Stimulated activated CD4-positive, alpha-beta T cell treated with anti-CD3 and anti-CD28 coated beads, Interleukin-4, amount 100 ng/mL, for 1 hour (primary cell): Measurements from ENCODE around the gene BIRC2.
A peak's percentile ranks its signal among the peaks of the same experiment; 100 is the strongest.

Experiments
- DNase-seq: peaks from one replicate; pipeline ENCODE4 v3.0.0-alpha.2; 2020

Gene BIRC2

GRCh38 chr11:102377891-102378290 lies 30.9 kb downstream of the BIRC2 start:
- no peak for DNase-seq

- DNase-seq = no peak
These were observed 31.8 kb downstream of the BIRC2 start for GRCh38 chr11:102378818-102379217.

- no peak for DNase-seq
These were observed 35.4 kb downstream of the BIRC2 start for GRCh38 chr11:102382384-102382783.

- no peak for DNase-seq
These were observed 36.8 kb downstream of the BIRC2 start for GRCh38 chr11:102383839-102384238.

- DNase-seq = no peak
These were observed 37.5 kb downstream of the BIRC2 start for GRCh38 chr11:102384419-102385079.

GRCh38 chr11:102385085-102386007 lies 38.3 kb downstream of the BIRC2 start:
- no peak for DNase-seq

GRCh38 chr11:102386136-102386734 lies 39.2 kb downstream of the BIRC2 start:
- DNase-seq = no peak

GRCh38 chr11:102387043-102387781 lies 40.2 kb downstream of the BIRC2 start:
- no peak for DNase-seq

GRCh38 chr11:102389253-102389652 lies 42.2 kb downstream of the BIRC2 start:
- DNase-seq = no peak

DNA sequence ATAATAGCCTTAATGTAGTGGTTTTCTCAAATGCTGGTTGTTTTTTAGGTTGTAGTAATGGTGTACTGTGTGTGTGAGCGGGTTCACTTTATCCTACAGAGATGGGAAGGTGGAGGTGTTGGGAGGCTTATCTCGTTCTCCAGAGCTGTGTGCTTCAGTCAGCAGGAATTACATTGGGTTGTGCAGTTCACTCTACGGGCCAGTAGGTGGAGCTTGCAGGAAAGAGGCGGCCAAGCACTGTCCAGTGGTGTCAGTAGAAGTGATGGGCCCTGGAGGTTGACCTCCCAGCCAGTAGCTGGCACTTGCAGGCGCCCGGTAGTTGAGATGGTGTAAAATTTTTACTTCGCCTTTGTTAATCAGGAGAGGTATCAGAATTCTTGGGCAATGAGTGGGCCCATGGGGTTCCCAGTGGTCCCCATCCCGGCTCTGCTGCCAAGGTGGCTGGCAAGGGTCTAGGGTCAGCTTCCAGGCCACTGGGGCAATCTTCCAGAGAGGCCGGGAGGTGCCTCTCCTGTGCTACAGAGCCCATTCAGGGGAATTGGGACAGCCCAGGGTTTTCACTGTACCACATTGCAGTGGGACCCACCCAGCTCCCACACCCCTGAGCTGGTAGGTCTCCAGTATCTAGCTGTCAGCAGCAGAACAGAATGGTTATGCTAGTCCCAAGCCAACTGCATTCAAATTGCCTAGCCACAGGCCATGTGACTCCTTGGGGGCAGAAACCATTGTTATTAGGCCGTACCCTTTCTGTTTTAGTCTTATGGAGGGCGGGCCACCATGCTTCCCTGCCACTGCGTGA lies 43.9 kb downstream of the BIRC2 start:
- DNase-seq = peak; percentile 49

DNA sequence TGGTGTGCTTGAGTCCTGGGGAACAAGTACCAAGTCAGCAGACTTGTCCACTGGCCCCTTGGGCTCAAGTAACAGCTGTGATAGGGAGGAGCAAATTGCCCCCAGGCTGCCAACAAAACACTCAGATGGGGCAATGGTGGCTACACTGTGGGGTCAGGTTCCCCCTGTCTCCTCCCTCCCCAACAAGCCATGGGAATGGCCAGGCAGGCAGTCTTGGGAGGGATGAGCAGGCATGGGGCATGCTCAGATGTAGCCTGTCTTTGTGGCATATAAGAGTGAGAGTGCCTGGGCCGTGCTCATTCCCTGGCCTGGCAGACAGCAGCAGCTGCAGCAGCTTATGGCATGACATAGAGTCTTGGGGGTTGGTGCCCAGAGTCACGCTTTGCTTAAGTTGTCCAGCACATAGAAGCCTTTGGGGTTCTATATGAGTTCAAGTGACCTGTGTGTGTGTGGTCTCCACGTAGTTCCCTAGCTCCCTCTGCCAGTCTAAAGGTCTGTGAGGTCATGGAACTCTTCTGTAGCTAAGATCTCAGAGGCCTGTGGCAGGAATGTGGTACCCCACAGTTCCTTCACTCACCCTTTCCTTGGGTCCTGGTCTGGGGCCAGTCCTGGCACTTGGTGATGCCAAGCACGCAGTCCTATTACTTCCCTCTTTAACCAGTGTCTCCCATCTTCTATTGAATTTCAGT lies 44.7 kb downstream of the BIRC2 start:
- no peak for DNase-seq

DNA sequence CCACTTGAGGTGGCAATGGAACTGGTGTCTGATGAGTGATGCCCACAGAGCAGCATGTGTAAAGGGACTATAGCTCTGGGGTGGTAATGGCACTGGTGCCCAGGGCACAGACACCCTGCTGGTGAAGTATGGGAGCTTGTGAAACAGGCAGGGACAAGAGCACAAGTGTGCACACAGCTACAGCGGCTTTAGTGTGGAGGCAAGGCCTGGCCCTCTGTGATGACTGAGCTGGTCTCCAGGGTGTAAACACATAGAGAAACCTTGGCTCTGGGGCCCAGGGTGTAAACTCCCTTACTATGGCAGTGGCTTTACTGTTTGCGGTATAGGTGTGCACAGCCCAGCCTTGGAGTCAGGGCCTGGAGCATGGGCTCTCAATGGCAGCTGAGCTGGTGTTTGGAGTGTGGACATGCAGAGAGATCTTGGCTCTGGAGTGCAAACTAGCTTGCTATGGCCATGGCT lies 46.3 kb downstream of the BIRC2 start:
- DNase-seq = no peak

DNA sequence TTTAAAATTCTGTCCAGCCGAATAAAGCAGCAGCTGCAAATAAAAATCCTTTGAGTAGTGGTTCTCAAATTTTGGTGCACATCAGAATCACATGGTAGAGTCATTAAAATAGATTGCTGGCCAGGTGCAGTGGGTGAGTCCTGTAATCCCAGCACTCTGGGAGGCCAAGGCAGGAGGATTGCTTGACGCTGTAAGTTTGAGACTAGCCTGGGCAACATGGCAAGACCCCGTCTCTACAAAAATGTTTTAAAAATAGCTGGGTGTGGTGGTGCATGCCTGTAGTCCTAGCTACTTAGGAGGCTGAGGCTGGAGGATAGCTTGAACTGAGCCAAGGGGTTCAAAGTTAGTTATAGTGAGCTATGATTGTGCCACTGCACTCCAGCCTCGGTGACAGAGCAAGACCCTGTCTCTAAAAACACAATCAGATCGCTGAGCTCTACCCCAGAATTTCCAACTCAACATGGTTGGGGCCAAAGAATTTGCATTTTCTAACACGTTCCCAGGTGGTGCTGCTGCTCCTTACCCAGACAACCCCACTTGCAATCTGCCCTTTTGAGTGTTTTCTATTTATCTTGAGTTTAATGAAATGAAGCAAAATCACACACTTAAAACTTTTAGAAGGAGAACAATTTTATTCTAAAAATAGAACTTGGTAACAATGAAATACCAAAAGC lies 48.8 kb downstream of the BIRC2 start:
- DNase-seq = no peak

DNA sequence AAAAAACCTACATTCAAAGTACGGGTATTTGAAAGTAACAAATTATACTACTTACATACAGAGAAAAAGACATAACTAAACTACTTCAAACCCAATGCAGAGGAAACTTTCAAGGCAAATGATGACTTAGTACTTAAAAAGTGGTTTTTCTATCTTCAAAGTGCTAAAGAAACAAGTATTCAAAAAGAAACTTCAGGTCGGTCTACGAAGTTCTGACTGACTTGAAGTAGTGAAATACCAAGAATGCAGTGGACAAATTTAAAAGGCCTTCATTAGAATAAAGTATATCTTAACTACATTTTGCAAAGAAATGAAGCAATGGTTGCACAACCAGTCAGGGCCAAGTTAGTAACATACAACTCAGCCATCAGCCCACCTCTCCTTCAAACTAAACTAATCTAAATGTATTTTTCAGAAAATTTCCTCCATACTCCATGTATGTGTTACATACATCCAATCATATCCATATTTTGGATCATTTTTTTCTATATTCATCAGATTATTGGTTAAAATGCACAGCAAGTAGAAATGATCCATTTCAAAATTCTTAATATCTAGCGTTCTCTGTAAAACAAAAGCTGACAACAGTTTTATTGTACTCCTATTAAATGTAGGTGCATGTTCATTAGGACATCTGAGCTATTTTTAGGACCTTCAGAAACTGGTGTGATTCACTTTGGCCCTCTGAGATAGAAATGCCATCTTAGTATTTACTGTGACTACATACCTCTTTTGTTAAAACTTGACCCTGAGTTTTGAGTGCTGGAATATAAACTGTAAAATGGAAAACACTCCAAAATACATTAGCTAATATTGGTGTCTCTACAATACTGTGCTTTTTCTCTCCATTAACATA lies 49.9 kb downstream of the BIRC2 start:
- no peak for DNase-seq

DNA sequence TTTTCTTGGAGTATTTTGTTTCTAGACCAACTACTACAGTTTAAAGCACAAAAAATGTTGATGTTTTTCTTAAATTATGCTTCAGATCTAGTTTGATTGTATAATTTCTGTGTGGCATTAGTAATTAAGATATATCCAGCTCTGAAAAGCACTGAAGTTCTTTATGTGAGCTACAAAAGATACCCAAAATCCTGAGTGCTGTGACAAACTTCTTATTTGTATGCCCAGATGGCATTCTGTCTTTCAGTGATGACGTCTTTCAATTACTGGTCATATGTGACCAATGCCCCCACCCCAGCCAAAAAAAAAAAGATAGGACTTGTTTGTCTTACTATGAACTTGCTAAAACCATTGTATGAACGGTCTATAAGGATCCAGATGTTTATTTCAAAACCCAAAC lies 51.3 kb downstream of the BIRC2 start:
- DNase-seq = no peak

DNA sequence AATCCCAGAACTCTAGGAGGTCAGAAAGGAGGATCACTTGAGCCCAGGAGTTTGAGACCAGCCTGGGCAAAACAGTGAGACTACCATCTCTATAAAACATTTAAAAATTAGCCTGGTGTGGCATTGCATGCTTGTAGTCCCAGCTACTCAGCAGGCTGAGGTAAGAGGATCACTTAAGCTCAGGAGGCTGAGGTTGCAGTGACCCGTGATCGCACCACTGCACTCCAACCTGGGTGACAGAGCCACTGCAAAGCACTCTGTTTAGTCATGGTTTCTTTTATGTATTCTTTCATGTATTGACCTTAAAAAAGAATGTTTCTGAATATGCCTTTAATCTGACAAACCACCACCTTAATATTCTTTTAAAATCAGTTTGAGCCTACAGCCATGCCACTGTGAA lies 52.2 kb downstream of the BIRC2 start:
- DNase-seq = no peak

GRCh38 chr11:102400603-102401002 lies 53.6 kb downstream of the BIRC2 start:
- DNase-seq = no peak

- DNase-seq = no peak
These were observed 54.9 kb downstream of the BIRC2 start for GRCh38 chr11:102401905-102402304.

DNA sequence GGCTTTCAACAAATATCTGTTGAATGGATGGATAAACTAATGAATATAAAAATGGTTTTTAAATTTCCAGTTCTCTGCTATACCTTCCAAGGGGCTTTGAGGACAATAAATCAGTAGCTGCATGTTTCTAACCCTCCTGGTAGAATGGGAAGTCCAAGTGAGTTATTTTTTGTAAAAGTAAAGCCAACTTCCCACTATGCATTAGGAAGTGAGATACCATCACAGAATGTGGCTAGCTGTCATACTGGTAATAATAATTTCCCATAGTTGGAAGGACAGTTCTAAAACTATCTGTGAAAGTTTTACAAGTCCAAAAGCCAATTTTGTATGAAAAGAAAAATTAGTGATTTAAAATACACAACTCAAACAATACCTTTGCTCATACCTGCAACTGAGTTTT lies 55.5 kb downstream of the BIRC2 start:
- DNase-seq = no peak

DNA sequence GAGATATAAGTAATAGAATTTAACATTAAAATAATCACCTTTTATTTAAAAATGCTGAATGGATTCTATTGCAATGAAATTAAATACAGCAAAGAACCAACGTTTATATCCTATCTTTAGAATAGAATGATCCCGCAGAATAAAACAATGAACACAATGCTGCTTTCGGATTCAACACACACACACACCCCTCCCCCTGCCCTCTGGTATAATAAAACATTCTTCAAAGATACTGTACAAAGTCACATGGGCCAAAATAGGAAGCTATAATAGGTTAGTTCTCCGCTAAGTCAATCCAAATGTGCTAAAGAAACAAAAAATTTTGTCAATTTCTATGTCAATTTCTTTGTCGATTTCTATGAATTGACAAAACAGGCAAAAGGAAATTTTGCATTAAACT lies 58.5 kb downstream of the BIRC2 start:
- DNase-seq = no peak
